Type B pancreatic cell (in vitro differentiated cells): Measurements from ENCODE around the gene MUC6. TPM values are rescaled to one million over a fixed set of nuclear protein-coding genes. Genes with fewer than 3 reads are reported as not detected.

Experiments used
- DNase-seq: peaks from one replicate; pipeline ENCODE4 v3.0.0; 2021; ENCODE audit warnings: mixed read lengths; ENCODE audit not compliant: unreplicated experiment; ENCODE audit errors: extremely low spot score
- H3K27ac Mint-ChIP-seq: 2 replicates; pipeline ENCODE4 v1.8.0; 2021; ENCODE audit warnings: mild to moderate bottlenecking, mixed read lengths
- H3K27me3 Mint-ChIP-seq: 2 replicates; pipeline ENCODE4 v1.8.0; 2021; ENCODE audit warnings: mixed read lengths
- H3K36me3 Mint-ChIP-seq: 2 replicates; pipeline ENCODE4 v1.8.0; 2021; ENCODE audit warnings: mixed read lengths
- H3K4me1 Mint-ChIP-seq: one replicate; pipeline ENCODE4 v1.8.0; 2021; ENCODE audit warnings: mixed read lengths; ENCODE audit not compliant: unreplicated experiment
- H3K4me3 Mint-ChIP-seq: 2 replicates; pipeline ENCODE4 v1.8.0; 2021; ENCODE audit warnings: mild to moderate bottlenecking, mixed read lengths
- H3K9me3 Mint-ChIP-seq: 2 replicates; pipeline ENCODE4 v1.8.0; 2021; ENCODE audit warnings: mixed read lengths
- CTCF ChIP-seq: fragments of 200-600 bp; sonication (generic); conservative IDR thresholded peaks from 2 replicates; pipeline ENCODE4 v1.5.0; 2021; ENCODE audit warnings: antibody characterized with exemption, mild to moderate bottlenecking
- total RNA-seq: library from RNA; stranded (reverse); gene quantifications from 2 replicates; pipeline ENCODE4 v1.2.1, GENCODE V29; 2021; ENCODE audit warnings: low replicate concordance

MUC6 gene
- total RNA-seq, 1 donor from 2014 or later = 0.46 TPM

DNA sequence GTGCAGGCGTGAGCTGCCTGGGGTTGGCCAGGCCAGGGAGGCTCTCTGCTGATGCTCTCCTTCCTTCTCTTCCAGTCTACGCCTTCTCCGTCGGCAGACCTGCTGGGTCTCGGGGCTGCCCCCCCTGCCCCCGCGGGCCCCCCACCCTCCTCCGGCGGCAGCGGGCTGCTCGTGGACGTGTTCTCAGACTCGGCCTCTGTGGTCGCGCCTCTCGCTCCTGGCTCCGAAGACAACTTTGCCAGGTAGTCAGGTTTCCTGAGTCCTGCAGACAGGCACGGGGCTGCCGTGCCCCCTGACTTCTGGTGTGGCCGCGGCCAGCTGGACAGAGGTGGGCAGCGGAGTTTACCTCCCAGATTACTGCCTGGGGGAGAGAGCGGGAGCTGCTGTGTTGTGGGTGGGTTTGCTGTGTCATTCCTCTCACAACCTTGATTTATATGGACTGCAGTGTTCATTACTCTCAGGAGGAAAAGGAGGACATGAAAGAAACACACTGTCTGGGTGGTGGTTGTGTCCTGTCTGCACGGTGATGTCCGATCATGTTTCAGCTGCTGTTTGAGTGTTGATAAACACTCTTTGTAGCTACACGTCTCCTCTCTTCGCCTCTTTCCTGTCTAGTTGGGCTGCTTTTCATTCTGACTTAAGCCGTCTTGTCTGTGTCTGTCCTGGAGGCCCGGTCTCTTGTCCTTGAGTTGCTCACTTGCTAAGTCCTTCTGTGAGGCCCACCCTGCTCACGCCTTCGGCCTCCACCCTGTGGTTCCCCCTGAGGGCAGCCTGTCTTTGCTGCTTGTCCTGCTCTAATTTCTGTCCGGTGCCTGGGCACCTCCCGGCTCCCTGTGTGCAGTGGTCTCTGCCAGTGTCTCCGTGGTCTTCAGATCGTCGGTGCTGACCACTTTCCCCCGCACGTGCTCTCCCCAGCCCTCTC, 35.9 kb downstream of the MUC6 start:
- H3K4me1 Mint-ChIP-seq = peaks cover 28% of the 10 kb centered on the region
- DNase-seq = no peak
- H3K4me3 Mint-ChIP-seq = peak overlapping the region; percentile 34
- peak overlapping the region; percentile 78 for H3K27ac Mint-ChIP-seq
- H3K36me3 Mint-ChIP-seq = peaks cover 21% of the 10 kb centered on the region
- no peak for TF ChIP-seq CTCF
- H3K27me3 Mint-ChIP-seq = no peaks in the 10 kb centered on the region
- H3K9me3 Mint-ChIP-seq = peaks cover 3% of the 10 kb centered on the region

- TF ChIP-seq CTCF = no peak
- no peak overlapping the region for H3K27ac Mint-ChIP-seq
- peaks cover 27% of the 10 kb centered on the region for H3K4me1 Mint-ChIP-seq
- no peak overlapping the region for H3K4me3 Mint-ChIP-seq
- no peak for DNase-seq
- H3K36me3 Mint-ChIP-seq = peaks cover 24% of the 10 kb centered on the region
- H3K27me3 Mint-ChIP-seq = no peaks in the 10 kb centered on the region
- peaks cover 4% of the 10 kb centered on the region for H3K9me3 Mint-ChIP-seq
These were observed 37.5 kb downstream of the MUC6 start for GRCh38 chr11:999009-999408.

- peaks cover 22% of the 10 kb centered on the region for H3K36me3 Mint-ChIP-seq
- H3K4me1 Mint-ChIP-seq = peaks cover 27% of the 10 kb centered on the region
- no peak overlapping the region for H3K27ac Mint-ChIP-seq
- H3K9me3 Mint-ChIP-seq = peaks cover 4% of the 10 kb centered on the region
- no peak for TF ChIP-seq CTCF
- no peak for DNase-seq
- H3K4me3 Mint-ChIP-seq = no peak overlapping the region
- no peaks in the 10 kb centered on the region for H3K27me3 Mint-ChIP-seq
These were observed 38.6 kb downstream of the MUC6 start for GRCh38 chr11:997907-998306.

DNA sequence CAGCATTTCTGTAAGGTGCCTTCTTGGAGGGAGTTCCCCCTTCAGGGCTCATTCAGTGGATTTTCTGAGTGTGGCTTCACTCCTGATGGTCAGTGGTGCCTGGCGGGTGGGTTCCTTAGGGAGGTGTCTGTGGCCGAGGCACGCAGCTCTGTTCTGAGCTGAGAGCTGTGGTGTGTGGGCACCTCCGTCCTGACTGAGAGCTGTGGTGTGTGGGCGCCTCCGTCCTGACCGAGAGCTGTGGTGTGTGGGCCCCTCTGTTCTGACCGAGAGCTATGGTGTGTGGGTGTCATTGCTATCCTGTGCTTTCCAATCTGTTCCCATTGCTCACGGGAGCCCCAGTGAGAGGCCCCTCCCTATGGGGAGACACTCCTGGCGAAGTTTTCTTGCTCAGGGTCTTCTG, 39.8 kb downstream of the MUC6 start:
- peaks cover 17% of the 10 kb centered on the region for H3K36me3 Mint-ChIP-seq
- H3K4me3 Mint-ChIP-seq = peak overlapping the region; percentile 84
- no peaks in the 10 kb centered on the region for H3K27me3 Mint-ChIP-seq
- TF ChIP-seq CTCF = no peak
- no peak for DNase-seq
- H3K27ac Mint-ChIP-seq = peak overlapping the region; percentile 99
- peaks cover 27% of the 10 kb centered on the region for H3K4me1 Mint-ChIP-seq
- peaks cover 4% of the 10 kb centered on the region for H3K9me3 Mint-ChIP-seq

DNA sequence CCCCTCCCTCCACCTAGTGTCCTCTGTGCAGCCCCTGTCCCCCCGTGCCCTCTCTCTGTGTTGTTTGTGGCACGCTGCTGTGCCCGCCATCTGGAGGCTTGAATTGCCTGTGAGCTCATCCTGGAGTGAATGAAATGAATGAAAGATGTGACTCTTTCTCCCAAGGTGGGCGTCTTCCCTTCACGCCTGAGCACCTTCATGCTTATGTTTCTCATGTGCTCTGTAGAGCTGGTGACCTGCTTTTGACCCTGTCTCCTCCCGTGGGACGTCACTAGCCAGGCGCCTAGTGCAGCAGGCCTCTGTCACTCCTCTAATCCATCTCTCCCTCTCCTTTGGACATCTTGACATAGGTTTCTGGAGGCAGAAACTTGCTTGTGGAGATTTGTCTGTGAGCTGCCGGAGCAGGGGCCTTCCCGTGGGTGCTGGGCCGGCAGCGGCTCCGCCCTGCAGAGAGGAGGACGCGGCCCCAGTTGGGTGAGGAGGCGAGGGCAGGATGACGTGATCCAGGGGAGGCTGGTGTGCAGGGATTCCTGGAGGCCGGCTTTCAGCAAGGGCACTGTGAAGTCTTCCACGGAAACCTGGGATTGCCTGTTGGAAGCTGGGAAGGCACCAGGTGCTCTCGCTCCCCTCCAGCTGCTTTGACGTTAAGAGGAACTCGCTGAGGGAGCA, 40.6 kb downstream of the MUC6 start:
- Mint-ChIP-seq H3K4me1 (peaks cover 20% of the 10 kb centered on the region), H3K9me3 (peaks cover 4% of the 10 kb centered on the region), H3K27me3 (no peaks in the 10 kb centered on the region), H3K27ac (peak overlapping the region; percentile 99), H3K36me3 (peaks cover 12% of the 10 kb centered on the region), H3K4me3 (peak overlapping the region; percentile 84)
- TF ChIP-seq CTCF = no peak
- no peak for DNase-seq
